NCI-H2196 (cell line): ENCODE data around the gene KIN.
"Not testable (repeated sequence)": the region's sequence is repeated elsewhere in the genome, so short reads cannot be mapped to it uniquely, and the experiment has no call there.

Source experiments
- DNase-seq: peaks from one replicate; lab custom pipeline; 2025; ENCODE audit not compliant: unreplicated experiment; lab: John Stamatoyannopoulos, UW

The KIN gene

GRCh38 chr10:7734821-7735220, 53.0 kb downstream of the KIN start:
- DNase-seq = no peak

GRCh38 chr10:7722927-7723529, 64.8 kb downstream of the KIN start:
- no peak for DNase-seq

- no peak for DNase-seq
Observed at GRCh38 chr10:7720478-7720877, 67.3 kb downstream of the KIN start.

GRCh38 chr10:7718685-7719084, 69.1 kb downstream of the KIN start:
- DNase-seq = no peak

- DNase-seq = no peak
Observed at GRCh38 chr10:7717767-7718166, 70.0 kb downstream of the KIN start.

GRCh38 chr10:7715515-7715914, 72.3 kb downstream of the KIN start:
- DNase-seq = no peak

- DNase-seq = not testable (repeated sequence)
Observed at GRCh38 chr10:7711075-7711474, 76.7 kb downstream of the KIN start.

- no peak for DNase-seq
Observed at GRCh38 chr10:7710446-7710845, 77.3 kb downstream of the KIN start.

GRCh38 chr10:7708832-7709231, 79.0 kb downstream of the KIN start:
- DNase-seq = no peak

GRCh38 chr10:7707858-7708622, 79.8 kb downstream of the KIN start:
- no peak for DNase-seq

- DNase-seq = no peak
Observed at GRCh38 chr10:7707102-7707501, 80.7 kb downstream of the KIN start.

GRCh38 chr10:7706534-7707073, 81.2 kb downstream of the KIN start:
- no peak for DNase-seq

GRCh38 chr10:7705341-7705740, 82.5 kb downstream of the KIN start:
- no peak for DNase-seq

- DNase-seq = no peak
Observed at GRCh38 chr10:7704071-7705016, 83.4 kb downstream of the KIN start.

- no peak for DNase-seq
Observed at GRCh38 chr10:7703140-7703539, 84.7 kb downstream of the KIN start, which contains the start of gene ITIH2. TSS of gene ITIH2 (plus strand) at chr10:7703316. CDS start at chr10:7703435, 119 bp downstream.

- DNase-seq = no peak
Observed at GRCh38 chr10:7702288-7702812, 85.4 kb downstream of the KIN start.

GRCh38 chr10:7701158-7701742, 86.5 kb downstream of the KIN start:
- no peak for DNase-seq
